K562 (cell line): ENCODE measurements around the gene NMT1. TPM values are rescaled to one million over a fixed set of nuclear protein-coding genes. Genes with fewer than 3 reads are reported as not detected.

Experiments used
- ATF7 ChIP-seq: fragments of 450-650 bp; IDR thresholded peaks from 2 replicates; pipeline ENCODE4 v1.7.1; 2014; ENCODE audit warnings: mild to moderate bottlenecking, moderate library complexity
- GTF2E2 ChIP-seq: fragments of 200-800 bp; sonication (Bioruptor generic); IDR thresholded peaks from 2 replicates; pipeline ENCODE4 v1.6.1; 2016; ENCODE audit warnings: missing genetic modification characterization, missing compliant biosample characterization
- HINFP ChIP-seq: fragments of 450-650 bp; conservative IDR thresholded peaks from 2 replicates; pipeline ENCODE4 v1.6.1; 2016; ENCODE audit warnings: missing genetic modification characterization, low read depth, mild to moderate bottlenecking, control low read depth, missing compliant biosample characterization
- LARP7 ChIP-seq: fragments of 450-650 bp; IDR thresholded peaks from 2 replicates; pipeline ENCODE4 v1.6.1; 2016
- MTA3 ChIP-seq: fragments of 450-650 bp; formaldehyde crosslinking; IDR thresholded peaks from 2 replicates; pipeline ENCODE4 v1.6.1; 2017; ENCODE audit warnings: mild to moderate bottlenecking, borderline replicate concordance
- MXD1 ChIP-seq: fragments of 250-450 bp; sonication (Bioruptor Pico); IDR thresholded peaks from 2 replicates; pipeline ENCODE4 v1.8.0; 2021; ENCODE audit warnings: borderline replicate concordance, mild to moderate bottlenecking, moderate library complexity; ENCODE audit not compliant: poor library complexity, severe bottlenecking
- NR2C2 ChIP-seq, 2 experiments: fragments of 200-800 bp in 1 of 2; sonication (Bioruptor generic) in 1 of 2; sonication (generic) in 1 of 2; formaldehyde crosslinking in 1 of 2; IDR thresholded peaks; 2 replicates each; pipeline versions ENCODE4 v1.6.1 to v1.8.0; 2016 to 2022; ENCODE audit warnings: mild to moderate bottlenecking in 1 of 2, missing compliant biosample characterization in 1 of 2, missing genetic modification characterization in 1 of 2, missing genetic modification reagents in 1 of 2
- PCBP1 ChIP-seq: fragments of 200-400 bp; formaldehyde crosslinking; IDR thresholded peaks from 2 replicates; pipeline ENCODE4 v1.6.1; 2018; ENCODE audit warnings: mild to moderate bottlenecking, low read depth, low read length; ENCODE audit not compliant: poor library complexity, severe bottlenecking
- PHF20 ChIP-seq: fragments of 450-650 bp; IDR thresholded peaks from 2 replicates; pipeline ENCODE4 v1.6.1; 2018; ENCODE audit not compliant: partially characterized antibody
- RBFOX2 ChIP-seq: fragments of 200-400 bp; formaldehyde crosslinking; IDR thresholded peaks from 2 replicates; pipeline ENCODE4 v1.6.1; 2017; ENCODE audit warnings: low read depth, mild to moderate bottlenecking, low read length, moderate library complexity
- REST ChIP-seq, 2 experiments: fragments of 450-650 bp; formaldehyde crosslinking in 1 of 2; IDR thresholded peaks; 2 replicates each; pipeline versions ENCODE4 v1.4.0 to v1.6.1; 2014 to 2020; ENCODE audit warnings: mild to moderate bottlenecking in 2 of 2, borderline replicate concordance in 1 of 2, low read depth in 1 of 2
- SP1 ChIP-seq: sonication (generic); formaldehyde crosslinking; IDR thresholded peaks from 2 replicates; pipeline ENCODE4 v1.8.1; 2022; ENCODE audit warnings: mild to moderate bottlenecking, missing genetic modification reagents
- STAG1 ChIP-seq: sonication (generic); formaldehyde crosslinking; IDR thresholded peaks from 2 replicates; pipeline ENCODE4 v1.5.0; 2020; ENCODE audit warnings: missing genetic modification reagents, borderline replicate concordance
- ZFX ChIP-seq: sonication (generic); formaldehyde crosslinking; IDR thresholded peaks from 2 replicates; pipeline ENCODE4 v1.8.0; 2022; ENCODE audit warnings: mild to moderate bottlenecking, missing genetic modification reagents, moderate library complexity
- ZNF668 ChIP-seq: fragments of 250-450 bp; sonication (Bioruptor Pico); IDR thresholded peaks from 2 replicates; pipeline ENCODE4 v1.8.0; 2022; ENCODE audit warnings: mild to moderate bottlenecking, inconsistent platforms
- ZNF764 ChIP-seq: fragments of 250-450 bp; sonication (Bioruptor Pico); IDR thresholded peaks from 2 replicates; pipeline ENCODE4 v1.4.0; 2020; ENCODE audit warnings: low read depth, mild to moderate bottlenecking, moderate library complexity
- polyA plus RNA-seq, 8 experiments: library from polyadenylated mRNA; depleted of rRNA in 4 of 8; stranded (reverse) in 5 of 8; unstranded in 3 of 8; fragments of >200 nt; fragmentation: Nextera tagmentation in 2 of 8; fragmentation: Illumina TruSeq in 1 of 8; extraction: Ambion mirVana in 2 of 8; extraction: Trizol in 1 of 8; gene quantifications; 2 replicates each; pipeline versions ENCODE4 v1.2.1 to v1.2.3, GENCODE V29; 2011 to 2014; ENCODE audit warnings: inconsistent platforms in 1 of 8, missing spikeins in 1 of 8
- total RNA-seq, 7 experiments: library from RNA; depleted of rRNA in 6 of 7; stranded (reverse); fragments of >200 nt in 6 of 7; fragmentation: Illumina TruSeq in 2 of 7; extraction: Trizol in 2 of 7; gene quantifications; 2 replicates each; pipeline versions ENCODE4 v1.2.1 to v1.2.3, GENCODE V29; 2011 to 2021; ENCODE audit warnings: low replicate concordance in 1 of 7

NMT1 gene
- total and polyA plus RNA-seq, 9 of the 15 experiments (the other 6 are each of a cell fraction or from before 2014, with no cell fraction given), result 86.7 to 569 (median 213) TPM

- no peak for TF ChIP-seq PCBP1
- TF ChIP-seq ATF7, result peak; percentile 96
- peak; percentile 56 for TF ChIP-seq PHF20
- TF ChIP-seq MXD1 (CRISPR knock-in tag), result no peak
- peak; percentile 82 for TF ChIP-seq ZFX (CRISPR knock-in tag)
- TF ChIP-seq RBFOX2, result peak; percentile 72
- 0 out of 2 replicates have a peak, but pooled peaks have one; percentile 2 for TF ChIP-seq NR2C2 (CRISPR knock-in tag; IDR thresholded peaks at IDR 0.05)
- no peak for TF ChIP-seq NR2C2 (tag; IDR thresholded peaks at IDR 0.05)
- TF ChIP-seq LARP7, result no peak
- no peak for TF ChIP-seq HINFP
- TF ChIP-seq ZNF668 (CRISPR knock-in tag), result no peak
- peak; percentile 81; the same call in 1 of the 2 replicates for TF ChIP-seq STAG1 (CRISPR knock-in tag)
- no peak for TF ChIP-seq GTF2E2 (tag)
- 0 out of 2 replicates have a peak, but pooled peaks have one; percentile 33 for TF ChIP-seq MTA3
- peak; percentile 43; the same call in 1 of the 2 replicates for TF ChIP-seq REST (IDR thresholded peaks at IDR 0.05; ENCODE audit: borderline replicate concordance)
- no peak for TF ChIP-seq REST (CRISPR knock-in tag; IDR thresholded peaks at IDR 0.05; ENCODE audit: low read depth)
- TF ChIP-seq ZNF764 (CRISPR knock-in tag), result peak; percentile 99
- peak; percentile 76 for TF ChIP-seq SP1 (CRISPR knock-in tag)
Observed at GRCh38 chr17:45132572-45133463, 71.7 kb downstream of the NMT1 start (continued).
